Measurements from ENCODE around the gene GON4L.
"Not testable (repeated sequence)": the region's sequence is repeated elsewhere in the genome, so short reads cannot be mapped to it uniquely, and the experiment has no call there.

DNA sequence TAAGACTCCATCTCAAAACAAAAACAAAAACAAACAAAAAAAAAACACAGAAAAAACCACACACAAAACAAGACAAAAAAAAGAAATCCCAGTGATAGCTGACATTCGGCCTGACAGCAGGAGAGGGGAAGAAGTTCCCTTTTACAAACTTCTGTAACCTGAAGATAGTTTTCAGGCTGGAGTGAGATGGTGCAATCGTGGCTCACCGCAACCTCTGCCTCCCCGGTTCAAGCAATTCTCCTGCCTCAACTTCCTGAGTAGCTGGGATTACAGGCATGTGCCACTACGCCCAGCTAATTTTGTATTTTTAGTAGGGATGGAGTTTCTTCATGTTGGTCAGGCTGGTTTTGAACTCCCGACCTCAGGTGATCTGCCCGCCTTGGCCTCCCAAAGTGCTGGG, 93.0 kb downstream of the GON4L start:
- TF ChIP-seq, protein P1, sequence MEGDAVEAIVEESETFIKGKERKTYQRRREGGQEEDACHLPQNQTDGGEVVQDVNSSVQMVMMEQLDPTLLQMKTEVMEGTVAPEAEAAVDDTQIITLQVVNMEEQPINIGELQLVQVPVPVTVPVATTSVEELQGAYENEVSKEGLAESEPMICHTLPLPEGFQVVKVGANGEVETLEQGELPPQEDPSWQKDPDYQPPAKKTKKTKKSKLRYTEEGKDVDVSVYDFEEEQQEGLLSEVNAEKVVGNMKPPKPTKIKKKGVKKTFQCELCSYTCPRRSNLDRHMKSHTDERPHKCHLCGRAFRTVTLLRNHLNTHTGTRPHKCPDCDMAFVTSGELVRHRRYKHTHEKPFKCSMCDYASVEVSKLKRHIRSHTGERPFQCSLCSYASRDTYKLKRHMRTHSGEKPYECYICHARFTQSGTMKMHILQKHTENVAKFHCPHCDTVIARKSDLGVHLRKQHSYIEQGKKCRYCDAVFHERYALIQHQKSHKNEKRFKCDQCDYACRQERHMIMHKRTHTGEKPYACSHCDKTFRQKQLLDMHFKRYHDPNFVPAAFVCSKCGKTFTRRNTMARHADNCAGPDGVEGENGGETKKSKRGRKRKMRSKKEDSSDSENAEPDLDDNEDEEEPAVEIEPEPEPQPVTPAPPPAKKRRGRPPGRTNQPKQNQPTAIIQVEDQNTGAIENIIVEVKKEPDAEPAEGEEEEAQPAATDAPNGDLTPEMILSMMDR (conservative IDR thresholded peaks at IDR 0.05; ENCODE audit: low read depth, low read length) = not testable (repeated sequence)
- not testable (repeated sequence) for TF ChIP-seq RFX5, POLR2A, CEBPB (IDR thresholded peaks at IDR 0.05; ENCODE audit: low read depth, low read length)

All from IMR-90 (cell line).